ENCODE results near the gene EXOC5.

GRCh38 chr14:57246933-57247657, 21.6 kb downstream of the EXOC5 start:
- TF ChIP-seq CTCF (conservative IDR thresholded peaks at IDR 0.05) (no peak), ZFX (IDR thresholded peaks at IDR 0.05) (no peak)

Data from C4-2B (cell line).